Hepatocyte (in vitro differentiated cells): Measurements from ENCODE around the gene ASCC2. TPM values are rescaled to one million over a fixed set of nuclear protein-coding genes. Genes with fewer than 3 reads are reported as not detected.

Source experiments
- DNase-seq: peaks from one replicate; pipeline ENCODE4 v3.0.0-alpha.2; 2016; ENCODE audit warnings: low spot score
- H2AFZ ChIP-seq: fragments of 200-600 bp; sonication (generic); 2 replicates; pipeline ENCODE4 v1.6.0; 2016; ENCODE audit warnings: antibody characterized with exemption, mild to moderate bottlenecking
- H3K27ac ChIP-seq: fragments of 200-600 bp; sonication (generic); 2 replicates; pipeline ENCODE4 v1.5.1; 2016; ENCODE audit warnings: mild to moderate bottlenecking
- H3K27me3 ChIP-seq: fragments of 200-600 bp; sonication (generic); 2 replicates; pipeline ENCODE4 v1.6.1; 2016
- H3K36me3 ChIP-seq: fragments of 200-600 bp; sonication (generic); replicated peaks from 2 replicates; pipeline ENCODE4 v1.5.1; 2016; ENCODE audit warnings: low read depth; ENCODE audit not compliant: insufficient read depth
- H3K4me1 ChIP-seq: fragments of 200-600 bp; sonication (generic); 2 replicates; pipeline ENCODE4 v1.5.1; 2016; ENCODE audit warnings: mild to moderate bottlenecking, moderate library complexity; ENCODE audit not compliant: insufficient read depth
- H3K4me2 ChIP-seq: fragments of 200-600 bp; sonication (generic); 2 replicates; pipeline ENCODE4 v1.6.0; 2016
- H3K4me3 ChIP-seq: fragments of 200-600 bp; sonication (generic); 2 replicates; pipeline ENCODE4 v1.5.1; 2016; ENCODE audit warnings: mild to moderate bottlenecking
- H3K79me2 ChIP-seq: fragments of 200-600 bp; sonication (generic); 2 replicates; pipeline ENCODE4 v1.6.0; 2017; ENCODE audit warnings: mild to moderate bottlenecking
- H3K9me2 ChIP-seq: fragments of 200-600 bp; sonication (generic); replicated peaks from 2 replicates; pipeline ENCODE4 v1.6.0; 2017; ENCODE audit warnings: mild to moderate bottlenecking; ENCODE audit not compliant: insufficient read depth
- H3K9me3 ChIP-seq: fragments of 200-600 bp; sonication (generic); 2 replicates; pipeline ENCODE4 v1.5.1; 2016; ENCODE audit warnings: low read depth, mild to moderate bottlenecking
- H4K20me1 ChIP-seq: fragments of 200-600 bp; sonication (generic); 2 replicates; pipeline ENCODE4 v1.6.0; 2016; ENCODE audit warnings: mild to moderate bottlenecking; ENCODE audit not compliant: insufficient read depth, poor library complexity, severe bottlenecking
- EZH2 ChIP-seq: fragments of 200-600 bp; sonication (generic); IDR thresholded peaks from 2 replicates; pipeline ENCODE4 v1.6.1; 2016; ENCODE audit warnings: antibody characterized with exemption, mild to moderate bottlenecking, borderline replicate concordance
- EZH2phosphoT487 ChIP-seq: fragments of 200-600 bp; sonication (generic); IDR thresholded peaks from one replicate; pipeline ENCODE4 v1.6.1; 2018; ENCODE audit warnings: antibody characterized with exemption, mild to moderate bottlenecking, low read depth, moderate library complexity; ENCODE audit not compliant: unreplicated experiment, severe bottlenecking
- WGBS: methylation state at CpG from one replicate; pipeline ENCODE4 v1.1.6; 2016; ENCODE audit warnings: low lambda C conversion rate; ENCODE audit errors: missing lambda C conversion rate; 5-methylcytosine and 5-hydroxymethylcytosine counted together
- polyA plus RNA-seq: library from polyadenylated mRNA; unstranded; fragments of >200 nt; fragmentation: Nextera tagmentation; extraction: Ambion mirVana; gene quantifications from 2 replicates; pipeline ENCODE4 v1.2.1, GENCODE V29; 2016
- total RNA-seq: library from RNA; depleted of rRNA; stranded (reverse); fragments of >200 nt; gene quantifications from 2 replicates; pipeline ENCODE4 v1.2.3, GENCODE V29; 2014
- TF ChIP-seq, protein P1 (sequence below): fragments of 200-600 bp; sonication (generic); IDR thresholded peaks from 2 replicates; pipeline ENCODE4 v1.5.1; 2016; ENCODE audit warnings: antibody characterized with exemption, mild to moderate bottlenecking; ENCODE audit not compliant: poor library complexity

The ASCC2 gene
- total and polyA plus RNA-seq, 2 experiments from 2014 or later = 25.9 to 54.8 TPM

DNA sequence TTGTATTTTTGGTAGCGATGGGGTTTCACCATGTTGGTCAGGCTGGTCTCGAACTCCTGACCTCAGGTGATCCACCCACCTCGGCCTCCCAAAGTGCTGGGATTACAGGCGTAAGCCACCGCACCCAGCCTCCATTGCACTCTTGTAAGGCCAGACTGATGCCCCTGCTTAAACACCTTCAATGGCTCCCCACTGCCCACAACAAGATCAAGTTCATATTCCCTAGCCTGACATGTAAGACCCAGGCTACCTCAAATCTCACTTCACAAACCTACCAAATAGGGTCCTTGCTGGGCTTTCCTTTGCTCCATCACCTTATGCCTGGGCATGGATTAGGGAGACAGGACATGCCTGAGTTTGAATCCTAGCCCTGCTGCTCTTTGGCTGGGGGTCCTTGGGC is 57.9 kb downstream of the ASCC2 start:
- no peaks in the 10 kb centered on the region for H3K9me3 ChIP-seq
- no peaks in the 10 kb centered on the region for H3K9me2 ChIP-seq
- H3K4me2 ChIP-seq = no peak overlapping the region
- no peak overlapping the region for H2AFZ ChIP-seq
- no peaks in the 10 kb centered on the region for H3K36me3 ChIP-seq
- H3K27me3 ChIP-seq = no peaks in the 10 kb centered on the region
- H4K20me1 ChIP-seq = no peaks in the 10 kb centered on the region
- H3K79me2 ChIP-seq = no peaks in the 10 kb centered on the region
- WGBS = 98% methylated on average over 5 of the region's 5 CpGs
- no peak overlapping the region for H3K27ac ChIP-seq
- no peak overlapping the region for H3K4me3 ChIP-seq
- H3K4me1 ChIP-seq = peaks cover 21% of the 10 kb centered on the region
- no peak for DNase-seq
- TF ChIP-seq EZH2phosphoT487 = no peak
- TF ChIP-seq, protein P1, sequence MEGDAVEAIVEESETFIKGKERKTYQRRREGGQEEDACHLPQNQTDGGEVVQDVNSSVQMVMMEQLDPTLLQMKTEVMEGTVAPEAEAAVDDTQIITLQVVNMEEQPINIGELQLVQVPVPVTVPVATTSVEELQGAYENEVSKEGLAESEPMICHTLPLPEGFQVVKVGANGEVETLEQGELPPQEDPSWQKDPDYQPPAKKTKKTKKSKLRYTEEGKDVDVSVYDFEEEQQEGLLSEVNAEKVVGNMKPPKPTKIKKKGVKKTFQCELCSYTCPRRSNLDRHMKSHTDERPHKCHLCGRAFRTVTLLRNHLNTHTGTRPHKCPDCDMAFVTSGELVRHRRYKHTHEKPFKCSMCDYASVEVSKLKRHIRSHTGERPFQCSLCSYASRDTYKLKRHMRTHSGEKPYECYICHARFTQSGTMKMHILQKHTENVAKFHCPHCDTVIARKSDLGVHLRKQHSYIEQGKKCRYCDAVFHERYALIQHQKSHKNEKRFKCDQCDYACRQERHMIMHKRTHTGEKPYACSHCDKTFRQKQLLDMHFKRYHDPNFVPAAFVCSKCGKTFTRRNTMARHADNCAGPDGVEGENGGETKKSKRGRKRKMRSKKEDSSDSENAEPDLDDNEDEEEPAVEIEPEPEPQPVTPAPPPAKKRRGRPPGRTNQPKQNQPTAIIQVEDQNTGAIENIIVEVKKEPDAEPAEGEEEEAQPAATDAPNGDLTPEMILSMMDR = no peak
- TF ChIP-seq EZH2 = no peak

GRCh38 chr22:29773233-29773632 is 64.8 kb downstream of the ASCC2 start:
- Histone ChIP-seq H3K27ac (no peak overlapping the region), H3K79me2 (peaks cover 17% of the 10 kb centered on the region), H2AFZ (no peak overlapping the region), H3K4me1 (peaks cover 6% of the 10 kb centered on the region), H3K4me2 (no peak overlapping the region), H3K27me3 (no peaks in the 10 kb centered on the region), H4K20me1 (no peaks in the 10 kb centered on the region), H3K9me3 (no peaks in the 10 kb centered on the region), H3K36me3 (no peaks in the 10 kb centered on the region), H3K9me2 (no peaks in the 10 kb centered on the region), H3K4me3 (no peak overlapping the region)
- 62% methylated on average over 2 of the region's 2 CpGs for WGBS
- TF ChIP-seq EZH2 (no peak), EZH2phosphoT487 (no peak)
- TF ChIP-seq, protein P1 = no peak
- DNase-seq = peak; percentile 35

DNA sequence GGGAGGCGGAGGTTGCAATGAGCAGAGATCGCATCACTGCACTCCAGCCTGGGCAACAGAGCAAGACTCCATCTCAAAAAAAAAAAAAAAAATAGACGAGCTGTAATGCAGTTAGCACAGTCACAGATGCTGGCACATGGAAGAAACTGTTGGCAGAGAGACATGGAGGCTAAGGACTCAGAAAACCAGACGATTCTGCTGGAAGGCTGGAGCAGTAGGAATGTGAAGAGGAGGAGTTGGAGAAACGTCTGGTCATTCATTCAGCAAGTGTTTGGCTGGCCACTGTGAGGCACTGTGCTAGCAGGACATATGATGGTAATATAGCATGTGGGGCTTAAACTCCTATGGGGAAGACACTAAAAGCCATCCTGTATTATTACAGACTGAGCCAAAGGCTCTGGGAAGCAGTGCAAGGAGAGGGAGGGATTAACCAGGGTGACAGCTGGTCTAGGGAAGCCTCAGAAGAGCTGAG is 65.9 kb downstream of the ASCC2 start:
- DNase-seq = peak; percentile 50
- Histone ChIP-seq H3K79me2 (peaks cover 27% of the 10 kb centered on the region), H3K27ac (no peak overlapping the region)

More for the DNA sequence above, 65.9 kb downstream of the ASCC2 start:
- peaks cover 8% of the 10 kb centered on the region for H3K4me1 ChIP-seq
- no peak overlapping the region for H2AFZ ChIP-seq
- no peaks in the 10 kb centered on the region for H3K9me3 ChIP-seq
- H4K20me1 ChIP-seq = no peaks in the 10 kb centered on the region
- H3K27me3 ChIP-seq = no peaks in the 10 kb centered on the region
- TF ChIP-seq EZH2 = no peak
- TF ChIP-seq, protein P1 = peak; percentile 37
- no peaks in the 10 kb centered on the region for H3K36me3 ChIP-seq
- WGBS = 63% methylated on average over 5 of the region's 5 CpGs
- no peaks in the 10 kb centered on the region for H3K9me2 ChIP-seq
- no peak overlapping the region for H3K4me2 ChIP-seq
- no peak overlapping the region for H3K4me3 ChIP-seq
